Measurements from ENCODE around the gene PI16. TPM values are rescaled to one million over a fixed set of nuclear protein-coding genes. Genes with fewer than 3 reads are reported as not detected.

PI16 gene
- total RNA-seq, 1 experiment from 2014 or later = 0.07 TPM

GRCh38 chr6:36953931-36954261 is 642 bp upstream of the PI16 start:
- ChIA-PET POLR2A (ENCODE audit: unreplicated experiment) (no interaction called here), CTCF (no interaction called here)
- intact Hi-C loops (cut with micrococcal nuclease) = no loop called here
- no peaks in the 10 kb centered on the region for H3F3A ChIP-seq (ENCODE audit: low read length, unreplicated experiment)
- no peak overlapping the region for H2AFZ ChIP-seq (ENCODE audit: low read length)
- H3K27me3 ChIP-seq (ENCODE audit: low read length) = no peaks in the 10 kb centered on the region
- no peak overlapping the region for H3K4me2 ChIP-seq (ENCODE audit: low read length)
- no peaks in the 10 kb centered on the region for H4K20me1 ChIP-seq (ENCODE audit: low read length)
- DNase-seq = no peak
- H3K79me2 ChIP-seq (ENCODE audit: low read length) = no peaks in the 10 kb centered on the region
- no peaks in the 10 kb centered on the region for H3K9me2 ChIP-seq (replicated peaks; ENCODE audit: low read length)
- no peaks in the 10 kb centered on the region for H3K9me3 ChIP-seq (ENCODE audit: low read length)
- no peaks in the 10 kb centered on the region for H3K36me3 ChIP-seq (ENCODE audit: low read depth, low read length)
- no peak overlapping the region for H3K27ac ChIP-seq (ENCODE audit: low read length)
- TF ChIP-seq EZH2 (IDR thresholded peaks at IDR 0.05; ENCODE audit: low read length, unreplicated experiment) (no peak), EZH2phosphoT487 (IDR thresholded peaks at IDR 0.05; ENCODE audit: borderline replicate concordance, low read length) (no peak)
- TF ChIP-seq, protein P1, sequence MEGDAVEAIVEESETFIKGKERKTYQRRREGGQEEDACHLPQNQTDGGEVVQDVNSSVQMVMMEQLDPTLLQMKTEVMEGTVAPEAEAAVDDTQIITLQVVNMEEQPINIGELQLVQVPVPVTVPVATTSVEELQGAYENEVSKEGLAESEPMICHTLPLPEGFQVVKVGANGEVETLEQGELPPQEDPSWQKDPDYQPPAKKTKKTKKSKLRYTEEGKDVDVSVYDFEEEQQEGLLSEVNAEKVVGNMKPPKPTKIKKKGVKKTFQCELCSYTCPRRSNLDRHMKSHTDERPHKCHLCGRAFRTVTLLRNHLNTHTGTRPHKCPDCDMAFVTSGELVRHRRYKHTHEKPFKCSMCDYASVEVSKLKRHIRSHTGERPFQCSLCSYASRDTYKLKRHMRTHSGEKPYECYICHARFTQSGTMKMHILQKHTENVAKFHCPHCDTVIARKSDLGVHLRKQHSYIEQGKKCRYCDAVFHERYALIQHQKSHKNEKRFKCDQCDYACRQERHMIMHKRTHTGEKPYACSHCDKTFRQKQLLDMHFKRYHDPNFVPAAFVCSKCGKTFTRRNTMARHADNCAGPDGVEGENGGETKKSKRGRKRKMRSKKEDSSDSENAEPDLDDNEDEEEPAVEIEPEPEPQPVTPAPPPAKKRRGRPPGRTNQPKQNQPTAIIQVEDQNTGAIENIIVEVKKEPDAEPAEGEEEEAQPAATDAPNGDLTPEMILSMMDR (conservative IDR thresholded peaks at IDR 0.05; ENCODE audit: low read depth, low read length) = no peak
- no TSS peak for BruUV-seq (replicated peaks)
- H3K4me1 ChIP-seq (ENCODE audit: insufficient read depth, low read length) = peaks cover 33% of the 10 kb centered on the region
- ATAC-seq = no peak
- no peak overlapping the region for H3K9ac ChIP-seq (ENCODE audit: low read length)
- no peak overlapping the region for H3K4me3 ChIP-seq (ENCODE audit: low read length)

DNA sequence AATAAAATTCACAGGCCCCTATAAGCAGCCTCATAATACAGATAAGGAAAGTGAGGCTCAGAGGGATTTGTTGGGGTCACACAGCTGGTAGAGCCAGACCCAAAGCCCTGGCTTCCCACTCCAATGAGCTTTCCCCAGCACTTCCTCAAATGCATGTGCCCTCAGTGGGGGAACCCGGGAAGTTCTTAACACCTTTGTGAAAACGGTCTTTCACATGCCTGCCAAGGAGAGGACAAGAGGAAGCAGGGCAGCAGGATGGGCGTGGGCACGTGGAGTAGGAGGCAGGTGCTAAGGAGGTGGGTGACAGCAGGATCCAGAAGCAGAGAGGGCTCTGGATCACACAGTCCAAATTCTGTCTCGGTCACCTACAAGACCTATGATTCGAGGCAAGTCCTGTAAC is 598 bp downstream of the PI16 start:
- H3K4me1 ChIP-seq (ENCODE audit: insufficient read depth, low read length) = peaks cover 24% of the 10 kb centered on the region
- H3K9me3 ChIP-seq (ENCODE audit: low read length) = no peaks in the 10 kb centered on the region
- H4K20me1 ChIP-seq (ENCODE audit: low read length) = no peaks in the 10 kb centered on the region
- no peak overlapping the region for H2AFZ ChIP-seq (ENCODE audit: low read length)
- no peak overlapping the region for H3K9ac ChIP-seq (ENCODE audit: low read length)
- no peak overlapping the region for H3K27ac ChIP-seq (ENCODE audit: low read length)
- no peak for TF ChIP-seq EZH2phosphoT487 (IDR thresholded peaks at IDR 0.05; ENCODE audit: borderline replicate concordance, low read length)
- no peak for TF ChIP-seq EZH2 (IDR thresholded peaks at IDR 0.05; ENCODE audit: low read length, unreplicated experiment)
- TF ChIP-seq, protein P1 (conservative IDR thresholded peaks at IDR 0.05; ENCODE audit: low read depth, low read length) = no peak
- intact Hi-C loops (cut with micrococcal nuclease) = loop anchor here (5.0 kb wide), 1 partner anchor 43 kb away; no protein-coding TSS in a partner anchor
- H3K9me2 ChIP-seq (replicated peaks; ENCODE audit: low read length) = no peaks in the 10 kb centered on the region
- H3K4me3 ChIP-seq (ENCODE audit: low read length) = no peak overlapping the region
- DNase-seq (no peak), ATAC-seq (no peak)
- H3K79me2 ChIP-seq (ENCODE audit: low read length) = no peaks in the 10 kb centered on the region
- H3F3A ChIP-seq (ENCODE audit: low read length, unreplicated experiment) = no peaks in the 10 kb centered on the region
- ChIA-PET POLR2A (ENCODE audit: unreplicated experiment) (no interaction called here), CTCF (interaction anchor here (1.4 kb wide), 1 partner anchor 41 kb away, joined by 6 read pairs; no protein-coding TSS in a partner anchor)
- H3K27me3 ChIP-seq (ENCODE audit: low read length) = no peaks in the 10 kb centered on the region
- BruUV-seq (replicated peaks) = no TSS peak
- no peak overlapping the region for H3K4me2 ChIP-seq (ENCODE audit: low read length)
- H3K36me3 ChIP-seq (ENCODE audit: low read depth, low read length) = no peaks in the 10 kb centered on the region

GRCh38 chr6:36955671-36956445 is 1.3 kb downstream of the PI16 start:
- Histone ChIP-seq H3K79me2 (ENCODE audit: low read length) (no peaks in the 10 kb centered on the region), H3K4me3 (ENCODE audit: low read length) (no peak overlapping the region), H3F3A (ENCODE audit: low read length, unreplicated experiment) (no peaks in the 10 kb centered on the region), H3K9me3 (ENCODE audit: low read length) (no peaks in the 10 kb centered on the region), H3K36me3 (ENCODE audit: low read depth, low read length) (no peaks in the 10 kb centered on the region), H3K9ac (ENCODE audit: low read length) (no peak overlapping the region), H2AFZ (ENCODE audit: low read length) (peak overlapping the region; percentile 59; the same call in 1 of the 2 replicates), H3K9me2 (replicated peaks; ENCODE audit: low read length) (no peaks in the 10 kb centered on the region), H3K4me2 (ENCODE audit: low read length) (peak overlapping the region; percentile 39; the same call in 1 of the 2 replicates), H3K27ac (ENCODE audit: low read length) (peak overlapping the region; percentile 40), H3K4me1 (ENCODE audit: insufficient read depth, low read length) (peaks cover 25% of the 10 kb centered on the region), H4K20me1 (ENCODE audit: low read length) (no peaks in the 10 kb centered on the region), H3K27me3 (ENCODE audit: low read length) (no peaks in the 10 kb centered on the region)
- TF ChIP-seq, protein P1 (conservative IDR thresholded peaks at IDR 0.05; ENCODE audit: low read depth, low read length) = no peak
- TF ChIP-seq EZH2 (IDR thresholded peaks at IDR 0.05; ENCODE audit: low read length, unreplicated experiment) (no peak), EZH2phosphoT487 (IDR thresholded peaks at IDR 0.05; ENCODE audit: borderline replicate concordance, low read length) (no peak)
- intact Hi-C loops (cut with micrococcal nuclease) = loop anchor here (5.0 kb wide), 1 partner anchor 44 kb away; no protein-coding TSS in a partner anchor
- peak; percentile 81 for DNase-seq
- peak; percentile 81 for ATAC-seq
- CTCF ChIA-PET = interaction anchor here (1.4 kb wide), 1 partner anchor 42 kb away, joined by 6 read pairs; no protein-coding TSS in a partner anchor
- POLR2A ChIA-PET (ENCODE audit: unreplicated experiment) = interaction anchor here (0.6 kb wide), 1 partner anchor 214 kb away, joined by 33 read pairs; the partner anchor contains the start of gene PIM1
- no TSS peak for BruUV-seq (replicated peaks)

All from PC-3 (cell line).